OCI-LY1 (cell line): ENCODE data around the gene CD55.

Experiments
- CTCF ChIP-seq: fragments of 200-600 bp; sonication (generic), shearing (Covaris generic); IDR thresholded peaks from 2 replicates; pipeline ENCODE4 v1.5.1; 2017; ENCODE audit warnings: mild to moderate bottlenecking, antibody characterized with exemption, low read length, moderate library complexity, mixed read lengths
- EZH2 ChIP-seq: fragments of 200-600 bp; sonication (generic), shearing (Covaris generic); IDR thresholded peaks from 2 replicates; pipeline ENCODE4 v1.8.0; 2017; ENCODE audit warnings: borderline replicate concordance, mixed run types, mild to moderate bottlenecking, antibody characterized with exemption, low read length, moderate library complexity, mixed read lengths

DNA sequence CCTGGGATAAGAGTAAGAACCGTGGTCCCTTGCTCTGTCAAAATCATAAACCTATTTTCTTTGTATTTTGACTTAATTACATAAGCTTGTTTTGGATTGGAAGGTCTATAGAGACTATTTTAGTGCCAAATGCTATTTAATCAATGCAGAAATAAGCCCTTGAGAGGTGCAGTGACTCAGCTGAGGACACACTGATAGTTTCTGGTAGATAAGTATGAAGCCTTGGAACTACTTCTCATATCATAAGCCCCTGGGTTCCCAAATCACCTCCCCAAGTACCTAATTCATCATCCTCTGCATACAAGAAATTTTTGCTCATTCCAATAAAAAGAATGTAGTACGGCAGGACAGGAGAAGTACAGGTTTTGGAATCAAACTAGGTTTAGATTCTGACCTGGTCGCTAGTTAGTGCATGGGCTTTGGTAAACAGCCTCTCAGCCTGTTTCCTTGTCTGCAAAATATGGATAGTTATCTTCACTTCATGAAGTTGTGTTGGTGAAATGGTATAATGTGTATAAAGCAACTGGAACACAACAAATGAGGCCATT, 3.3 kb upstream of the CD55 start:
- TF ChIP-seq CTCF = no peak
- no peak for TF ChIP-seq EZH2
